GM19351 (cell line): ENCODE data around the gene CLMP.

Source experiments
- ATAC-seq: cut with Tn5 transposase; IDR thresholded peaks from one replicate; pipeline ENCODE4 v1.9.1; 2021; ENCODE audit warnings: mild to moderate bottlenecking, moderate library complexity; ENCODE audit not compliant: unreplicated experiment

The CLMP gene

DNA sequence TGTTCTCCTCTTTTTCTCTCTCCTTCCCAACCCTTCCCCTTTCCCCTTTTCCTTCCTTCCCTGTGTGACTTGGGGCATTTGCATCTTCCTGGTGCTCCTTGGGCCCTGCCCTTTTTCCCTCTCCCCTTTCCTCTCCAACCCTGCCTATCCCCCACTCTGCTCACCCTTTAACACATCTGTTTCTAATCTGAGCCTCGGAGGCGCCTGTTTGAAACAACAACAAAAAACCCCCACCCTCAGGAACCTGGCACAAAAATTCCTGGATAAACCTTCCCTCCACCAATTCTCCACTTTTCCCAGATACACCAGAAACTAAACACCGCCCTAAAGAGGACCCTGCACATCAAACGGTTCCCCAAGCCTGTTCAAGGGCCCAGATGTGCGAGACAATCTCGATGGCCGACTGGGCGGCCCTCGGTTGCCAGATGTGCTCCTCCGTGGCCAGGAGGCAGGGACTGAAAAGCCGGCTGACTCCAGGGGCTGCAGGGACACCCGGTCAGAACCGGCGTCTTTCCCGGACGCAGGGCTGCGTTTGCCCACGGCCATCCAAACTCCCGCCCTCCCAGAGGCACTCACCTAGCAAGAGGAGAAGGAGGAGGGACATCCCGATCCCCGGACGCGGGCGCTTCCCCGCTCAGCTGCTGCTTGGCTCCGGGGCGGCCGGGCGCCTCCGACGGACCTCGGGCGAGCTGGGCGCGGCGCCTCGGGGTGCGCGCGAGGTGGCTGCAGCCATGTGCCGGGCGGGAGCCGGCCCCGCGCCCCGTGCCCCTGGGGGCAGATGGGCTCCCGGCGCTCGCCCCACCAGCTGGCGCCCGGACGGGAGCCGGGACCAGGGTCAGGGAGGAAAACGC lies 486 bp downstream of the CLMP start:
- ATAC-seq, result no peak

- ATAC-seq, result no peak
These were observed 1.3 kb downstream of the CLMP start for GRCh38 chr11:123193742-123194141.

DNA sequence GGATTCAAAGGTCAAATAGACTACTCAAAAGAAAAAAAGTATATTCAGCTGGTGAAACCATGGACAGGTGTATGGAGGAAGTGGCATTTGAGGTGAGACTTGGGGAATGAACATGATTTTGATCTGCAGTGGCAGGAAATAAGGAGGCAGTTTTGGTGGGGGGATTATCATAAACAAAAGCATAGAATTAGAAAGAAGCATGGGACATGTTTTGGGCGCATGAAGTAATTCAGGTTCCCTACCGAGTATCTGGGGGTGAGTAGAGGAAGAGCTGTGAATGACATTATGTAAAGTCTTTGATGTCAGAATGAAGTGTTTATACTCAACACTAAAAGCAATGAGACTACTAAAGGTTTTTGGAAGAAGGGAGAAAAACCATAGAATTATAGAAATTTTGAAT lies 3.1 kb downstream of the CLMP start:
- no peak for ATAC-seq

DNA sequence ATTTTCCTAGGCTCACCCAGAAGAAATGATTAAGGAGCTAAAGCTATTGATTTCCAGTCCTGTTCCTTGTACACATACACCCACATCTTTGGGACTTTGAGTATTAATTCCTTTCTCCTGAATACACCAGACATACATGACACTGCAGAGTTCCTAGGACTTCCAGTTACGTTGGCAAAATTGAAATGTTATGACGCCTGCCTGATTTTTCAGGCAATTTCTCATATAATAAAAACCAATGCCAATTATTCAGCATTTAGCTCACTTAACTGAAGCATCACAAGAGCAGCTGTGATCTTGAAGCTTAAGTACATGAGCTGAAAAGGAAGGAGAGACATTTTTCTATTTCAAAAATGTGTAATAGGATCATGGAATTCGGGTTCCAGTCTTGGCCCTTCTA lies 4.5 kb downstream of the CLMP start:
- no peak for ATAC-seq

DNA sequence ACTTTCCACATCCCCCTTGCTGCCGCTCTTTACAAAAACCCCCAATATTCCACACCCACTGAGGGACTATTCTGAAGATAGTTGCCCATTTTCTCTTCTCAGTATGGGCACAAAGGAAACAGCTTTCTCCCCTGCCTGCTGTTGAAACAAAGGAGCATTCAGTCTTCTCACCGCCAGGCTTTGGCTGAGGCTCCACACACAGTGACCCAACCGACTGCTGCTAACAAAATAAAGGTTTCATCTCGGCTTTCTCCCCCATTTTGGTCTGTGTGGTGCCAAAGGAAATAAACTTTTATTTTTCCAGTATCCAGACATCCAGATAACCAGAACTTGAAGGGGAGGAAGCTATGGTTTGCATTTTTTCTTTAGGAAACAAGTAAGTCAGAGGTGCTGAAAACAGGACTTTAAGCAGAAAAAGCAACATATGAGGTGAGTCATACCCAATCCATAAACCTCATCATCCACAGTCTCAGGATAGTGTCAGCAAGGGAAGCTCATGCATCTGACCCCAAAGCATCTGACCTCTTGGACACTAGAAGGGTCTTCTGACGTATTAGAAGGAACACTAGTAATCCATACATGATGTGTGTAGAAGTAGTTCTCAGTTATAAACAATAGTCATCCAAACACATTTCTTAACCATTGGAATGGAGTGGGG lies 6.4 kb downstream of the CLMP start:
- ATAC-seq, result no peak

- no peak for ATAC-seq
These were observed 7.2 kb downstream of the CLMP start for GRCh38 chr11:123187665-123188507.

GRCh38 chr11:123187248-123187647 lies 7.8 kb downstream of the CLMP start:
- no peak for ATAC-seq

DNA sequence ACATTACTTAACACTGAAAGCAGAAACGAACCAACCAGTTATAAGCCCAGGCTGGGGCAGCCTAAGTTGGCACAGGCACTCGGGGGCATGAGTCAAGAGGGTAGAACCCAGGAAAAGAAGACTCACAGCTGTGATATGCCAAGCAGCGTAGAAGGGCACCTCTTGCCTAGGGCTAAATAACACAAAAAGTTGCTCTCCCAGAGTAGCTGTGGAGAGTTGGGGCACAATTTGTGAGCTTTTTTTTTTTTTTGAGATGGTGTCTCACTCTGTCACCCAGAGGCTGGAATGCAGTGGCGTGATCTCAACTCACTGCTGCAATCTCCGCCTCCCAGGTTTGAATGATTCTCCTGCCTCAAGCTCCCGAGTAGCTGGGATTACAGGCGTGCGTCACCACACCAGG lies 8.8 kb downstream of the CLMP start:
- no peak for ATAC-seq

- no peak for ATAC-seq
These were observed 9.7 kb downstream of the CLMP start for GRCh38 chr11:123185326-123185725.

- no peak for ATAC-seq
These were observed 10.5 kb downstream of the CLMP start for GRCh38 chr11:123184531-123184930.

DNA sequence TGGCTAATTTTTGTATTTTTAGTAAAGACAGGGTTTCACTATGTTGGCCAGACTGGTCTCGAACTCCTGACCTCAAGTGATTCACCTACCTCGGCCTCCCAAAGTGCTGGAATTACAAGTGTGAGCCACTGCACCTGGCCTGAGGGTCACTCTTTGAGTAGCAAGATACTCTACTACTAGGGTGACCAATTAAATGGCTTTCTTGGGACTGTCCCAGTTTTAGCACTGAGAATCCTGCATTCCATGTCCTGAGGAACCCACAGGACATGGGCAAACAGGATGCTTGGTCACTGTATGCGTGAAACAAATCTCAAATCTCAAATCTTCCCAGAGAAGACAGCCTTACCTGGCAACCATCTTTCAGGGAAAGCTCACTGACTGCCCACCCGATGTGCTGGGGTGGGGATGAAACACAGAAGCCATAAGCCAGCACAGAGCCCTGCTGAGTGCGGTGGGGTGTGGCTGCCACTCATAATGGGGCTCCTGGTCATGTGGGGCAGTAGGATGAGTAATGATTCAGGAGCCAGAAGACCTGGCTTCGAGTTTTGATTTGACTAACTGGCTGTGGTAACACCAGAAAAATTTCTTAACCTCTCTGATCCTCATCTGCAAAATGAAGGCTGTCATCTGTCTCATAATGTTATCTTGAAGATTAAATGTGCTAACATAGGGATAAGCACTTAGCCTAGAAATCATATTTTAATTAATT lies 11.5 kb downstream of the CLMP start:
- peak; percentile 75 for ATAC-seq

GRCh38 chr11:123181767-123182500 lies 13.1 kb downstream of the CLMP start:
- no peak for ATAC-seq

DNA sequence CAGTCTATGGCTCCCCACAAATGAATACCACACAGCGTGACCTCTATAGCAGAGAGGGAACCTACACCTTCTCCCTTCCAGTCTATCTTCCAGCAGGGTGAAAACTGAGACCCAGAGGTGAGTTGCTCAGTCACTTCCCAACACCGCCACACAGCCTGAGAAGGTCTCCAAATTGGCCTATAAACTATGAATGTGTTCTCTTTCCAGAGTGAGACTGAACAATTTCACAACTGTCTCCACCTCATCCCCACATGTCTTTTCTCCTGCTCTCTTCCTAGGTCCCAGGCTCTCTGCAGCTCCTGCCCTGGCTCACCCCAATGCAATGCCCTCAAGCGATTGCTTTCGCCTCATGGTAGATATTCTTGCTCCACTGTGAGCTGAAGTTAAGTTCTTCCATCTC lies 14.0 kb downstream of the CLMP start:
- no peak for ATAC-seq

- ATAC-seq, result no peak
These were observed 14.5 kb downstream of the CLMP start for GRCh38 chr11:123180574-123180973.

- no peak for ATAC-seq
These were observed 14.9 kb downstream of the CLMP start for GRCh38 chr11:123180166-123180565.

GRCh38 chr11:123179586-123179985 lies 15.5 kb downstream of the CLMP start:
- ATAC-seq, result no peak

DNA sequence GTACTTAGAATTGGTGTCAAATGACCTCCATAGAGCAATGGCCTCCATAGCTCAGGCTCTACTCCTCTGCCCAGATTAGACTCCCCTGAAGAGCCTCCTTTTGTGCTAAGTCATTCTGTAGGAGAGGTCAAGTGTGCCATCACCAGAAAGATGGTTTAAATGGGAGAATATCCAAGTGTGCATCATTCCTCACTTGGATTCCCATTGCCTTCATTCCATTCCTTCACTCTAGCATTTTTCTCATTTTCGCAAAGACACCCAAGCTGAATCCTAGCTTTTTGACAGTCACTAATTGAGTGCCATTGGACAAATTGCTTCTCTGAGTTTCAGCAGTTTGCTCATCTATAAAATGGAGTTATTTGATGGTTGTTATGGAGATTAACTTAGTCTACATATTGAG lies 16.9 kb downstream of the CLMP start:
- ATAC-seq, result no peak

DNA sequence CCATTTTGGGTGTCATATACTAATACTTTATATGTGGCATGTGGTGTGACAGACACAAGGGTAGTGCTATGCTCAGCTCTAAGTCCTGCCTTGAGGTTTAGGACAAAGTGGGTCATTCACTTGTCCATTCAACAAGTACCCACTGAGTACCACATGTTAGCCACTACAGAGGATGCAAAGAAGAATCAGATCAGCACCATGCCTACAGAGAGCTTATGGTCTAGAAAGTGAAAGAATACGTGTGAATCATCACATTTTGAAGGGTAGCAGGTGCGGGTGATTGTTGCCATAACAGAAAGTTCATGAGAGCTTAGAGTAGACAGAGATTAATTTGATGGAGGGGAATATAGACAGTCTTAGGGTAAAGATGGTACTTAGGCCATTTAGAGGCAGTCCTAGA lies 18.3 kb downstream of the CLMP start:
- ATAC-seq, result no peak

GRCh38 chr11:123174196-123175183 lies 20.6 kb downstream of the CLMP start:
- ATAC-seq, result no peak
